Measurements from ENCODE around the gene PEX3.

PEX3 gene

GRCh38 chr6:143510991-143511891 lies 60.6 kb downstream of the PEX3 start, which contains the start of gene FUCA2:
Gene FUCA2 (minus strand): TSS chr6:143511720. CDS start chr6:143511634, 86 bp downstream.
- peak within 1 kb of the TSS; percentile 67 for H3K23ac ChIP-seq (ENCODE audit: low read length)
- H3K4ac ChIP-seq (ENCODE audit: low read depth, low read length), result peak within 1 kb of the TSS; percentile 56
- no peak within 1 kb of the TSS for H2BK15ac ChIP-seq (replicated peaks; ENCODE audit: low read depth)
- H3K36me3 ChIP-seq (ENCODE audit: control insufficient read depth, insufficient read depth, low read length), result peaks cover 3% of the 10 kb centered on the region
- H3K4me1 ChIP-seq (ENCODE audit: control insufficient read depth, low read depth, low read length), result no peaks in the 10 kb centered on the region
- H3K27me3 ChIP-seq (ENCODE audit: insufficient read depth, low read length, poor library complexity), result no peaks in the 10 kb centered on the region
- peak within 1 kb of the TSS; percentile 80 for H3K9ac ChIP-seq (ENCODE audit: low read length)
- no peaks in the 10 kb centered on the region for H3K79me1 ChIP-seq (ENCODE audit: low read length)
- H3K56ac ChIP-seq (ENCODE audit: low read length), result peak within 1 kb of the TSS; percentile 94
- peak within 1 kb of the TSS; percentile 63 for H3K4me3 ChIP-seq (ENCODE audit: low read length)
- peak within 1 kb of the TSS; percentile 43 for H4K8ac ChIP-seq (ENCODE audit: low read depth, low read length)
- no peaks in the 10 kb centered on the region for H3K79me2 ChIP-seq (ENCODE audit: control insufficient read depth, insufficient read depth, low read length)
- H3K4me2 ChIP-seq (ENCODE audit: low read length), result peak within 1 kb of the TSS; percentile 14
- peak within 1 kb of the TSS; percentile 56 for H2BK120ac ChIP-seq (ENCODE audit: low read depth, low read length)
- H4K5ac ChIP-seq (ENCODE audit: low read length), result peak within 1 kb of the TSS; percentile 77
- H3K27ac ChIP-seq (ENCODE audit: low read depth, low read length), result peak within 1 kb of the TSS; percentile 37
- no peak within 1 kb of the TSS for H2AK5ac ChIP-seq (ENCODE audit: low read length)
- peak; percentile 93 for DNase-seq
- no CpG with 5 or more reads among the region's 63 CpGs for WGBS (ENCODE audit: extremely low coverage, insufficient coverage, low lambda C conversion rate)
- peak within 1 kb of the TSS; percentile 51 for H3K18ac ChIP-seq (ENCODE audit: low read length)
- peak within 1 kb of the TSS; percentile 7 for H2BK5ac ChIP-seq (ENCODE audit: low read length)

- Histone ChIP-seq H2BK5ac (ENCODE audit: low read length) (no peak overlapping the region), H2BK120ac (ENCODE audit: low read depth, low read length) (no peak overlapping the region), H4K8ac (ENCODE audit: low read depth, low read length) (no peak overlapping the region), H3K79me1 (ENCODE audit: low read length) (no peaks in the 10 kb centered on the region), H3K4ac (ENCODE audit: low read depth, low read length) (no peak overlapping the region), H4K5ac (ENCODE audit: low read length) (no peak overlapping the region), H3K4me1 (ENCODE audit: control insufficient read depth, low read depth, low read length) (no peaks in the 10 kb centered on the region), H3K23ac (ENCODE audit: low read length) (no peak overlapping the region), H3K4me3 (ENCODE audit: low read length) (no peak overlapping the region), H3K18ac (ENCODE audit: low read length) (no peak overlapping the region), H3K9ac (ENCODE audit: low read length) (no peak overlapping the region), H3K79me2 (ENCODE audit: control insufficient read depth, insufficient read depth, low read length) (no peaks in the 10 kb centered on the region), H2AK5ac (ENCODE audit: low read length) (no peak overlapping the region), H3K4me2 (ENCODE audit: low read length) (no peak overlapping the region), H3K27me3 (ENCODE audit: insufficient read depth, low read length, poor library complexity) (no peaks in the 10 kb centered on the region), H3K56ac (ENCODE audit: low read length) (peak overlapping the region; percentile 5), H3K27ac (ENCODE audit: low read depth, low read length) (no peak overlapping the region), H3K36me3 (ENCODE audit: control insufficient read depth, insufficient read depth, low read length) (no peaks in the 10 kb centered on the region), H2BK15ac (replicated peaks; ENCODE audit: low read depth) (no peak overlapping the region)
- no CpG with 5 or more reads among the region's 4 CpGs for WGBS (ENCODE audit: extremely low coverage, insufficient coverage, low lambda C conversion rate)
- DNase-seq, result peak; percentile 74
Measured at GRCh38 chr6:143513410-143513809, 62.8 kb downstream of the PEX3 start.

- H4K5ac ChIP-seq (ENCODE audit: low read length), result no peak overlapping the region
- no peaks in the 10 kb centered on the region for H3K27me3 ChIP-seq (ENCODE audit: insufficient read depth, low read length, poor library complexity)
- no peak overlapping the region for H3K4me2 ChIP-seq (ENCODE audit: low read length)
- no peak overlapping the region for H2BK120ac ChIP-seq (ENCODE audit: low read depth, low read length)
- no peaks in the 10 kb centered on the region for H3K79me1 ChIP-seq (ENCODE audit: low read length)
- no peaks in the 10 kb centered on the region for H3K4me1 ChIP-seq (ENCODE audit: control insufficient read depth, low read depth, low read length)
- H3K56ac ChIP-seq (ENCODE audit: low read length), result no peak overlapping the region
- no peak overlapping the region for H3K9ac ChIP-seq (ENCODE audit: low read length)
- no peak overlapping the region for H2AK5ac ChIP-seq (ENCODE audit: low read length)
- no peak overlapping the region for H3K4ac ChIP-seq (ENCODE audit: low read depth, low read length)
- no peak overlapping the region for H2BK5ac ChIP-seq (ENCODE audit: low read length)
- H3K27ac ChIP-seq (ENCODE audit: low read depth, low read length), result no peak overlapping the region
- no peak overlapping the region for H2BK15ac ChIP-seq (replicated peaks; ENCODE audit: low read depth)
- WGBS (ENCODE audit: extremely low coverage, insufficient coverage, low lambda C conversion rate), result no CpG with 5 or more reads among the region's 12 CpGs
- DNase-seq, result no peak
- no peaks in the 10 kb centered on the region for H3K36me3 ChIP-seq (ENCODE audit: control insufficient read depth, insufficient read depth, low read length)
- H3K18ac ChIP-seq (ENCODE audit: low read length), result no peak overlapping the region
- no peak overlapping the region for H4K8ac ChIP-seq (ENCODE audit: low read depth, low read length)
- no peak overlapping the region for H3K4me3 ChIP-seq (ENCODE audit: low read length)
- no peak overlapping the region for H3K23ac ChIP-seq (ENCODE audit: low read length)
- H3K79me2 ChIP-seq (ENCODE audit: control insufficient read depth, insufficient read depth, low read length), result no peaks in the 10 kb centered on the region
Measured at GRCh38 chr6:143515061-143515760, 64.6 kb downstream of the PEX3 start.

GRCh38 chr6:143515766-143516355 lies 65.3 kb downstream of the PEX3 start:
- H2BK15ac ChIP-seq (replicated peaks; ENCODE audit: low read depth), result no peak overlapping the region
- no peak overlapping the region for H3K9ac ChIP-seq (ENCODE audit: low read length)
- DNase-seq, result no peak
- no peak overlapping the region for H4K5ac ChIP-seq (ENCODE audit: low read length)
- H3K79me2 ChIP-seq (ENCODE audit: control insufficient read depth, insufficient read depth, low read length), result no peaks in the 10 kb centered on the region
- H3K27ac ChIP-seq (ENCODE audit: low read depth, low read length), result no peak overlapping the region
- H3K56ac ChIP-seq (ENCODE audit: low read length), result no peak overlapping the region
- no peak overlapping the region for H3K18ac ChIP-seq (ENCODE audit: low read length)
- H2BK5ac ChIP-seq (ENCODE audit: low read length), result no peak overlapping the region
- H4K8ac ChIP-seq (ENCODE audit: low read depth, low read length), result no peak overlapping the region
- no peak overlapping the region for H2AK5ac ChIP-seq (ENCODE audit: low read length)
- no peak overlapping the region for H3K23ac ChIP-seq (ENCODE audit: low read length)
- no peak overlapping the region for H3K4ac ChIP-seq (ENCODE audit: low read depth, low read length)
- no peaks in the 10 kb centered on the region for H3K4me1 ChIP-seq (ENCODE audit: control insufficient read depth, low read depth, low read length)
- H2BK120ac ChIP-seq (ENCODE audit: low read depth, low read length), result no peak overlapping the region
- no peaks in the 10 kb centered on the region for H3K79me1 ChIP-seq (ENCODE audit: low read length)
- no peak overlapping the region for H3K4me2 ChIP-seq (ENCODE audit: low read length)
- no peaks in the 10 kb centered on the region for H3K27me3 ChIP-seq (ENCODE audit: insufficient read depth, low read length, poor library complexity)
- H3K36me3 ChIP-seq (ENCODE audit: control insufficient read depth, insufficient read depth, low read length), result no peaks in the 10 kb centered on the region
- no CpG with 5 or more reads among the region's 7 CpGs for WGBS (ENCODE audit: extremely low coverage, insufficient coverage, low lambda C conversion rate)
- no peak overlapping the region for H3K4me3 ChIP-seq (ENCODE audit: low read length)

- H3K4me2 ChIP-seq (ENCODE audit: low read length), result no peak overlapping the region
- no peak for DNase-seq
- H2AK5ac ChIP-seq (ENCODE audit: low read length), result no peak overlapping the region
- no peak overlapping the region for H2BK15ac ChIP-seq (replicated peaks; ENCODE audit: low read depth)
- H2BK120ac ChIP-seq (ENCODE audit: low read depth, low read length), result no peak overlapping the region
- no peaks in the 10 kb centered on the region for H3K36me3 ChIP-seq (ENCODE audit: control insufficient read depth, insufficient read depth, low read length)
- no peak overlapping the region for H3K9ac ChIP-seq (ENCODE audit: low read length)
- H3K4me3 ChIP-seq (ENCODE audit: low read length), result no peak overlapping the region
- no peaks in the 10 kb centered on the region for H3K79me1 ChIP-seq (ENCODE audit: low read length)
- no peak overlapping the region for H3K27ac ChIP-seq (ENCODE audit: low read depth, low read length)
- no CpG with 5 or more reads among the region's 2 CpGs for WGBS (ENCODE audit: extremely low coverage, insufficient coverage, low lambda C conversion rate)
- no peak overlapping the region for H3K18ac ChIP-seq (ENCODE audit: low read length)
- H3K4ac ChIP-seq (ENCODE audit: low read depth, low read length), result no peak overlapping the region
- no peaks in the 10 kb centered on the region for H3K27me3 ChIP-seq (ENCODE audit: insufficient read depth, low read length, poor library complexity)
- no peak overlapping the region for H3K23ac ChIP-seq (ENCODE audit: low read length)
- no peaks in the 10 kb centered on the region for H3K79me2 ChIP-seq (ENCODE audit: control insufficient read depth, insufficient read depth, low read length)
- no peak overlapping the region for H4K5ac ChIP-seq (ENCODE audit: low read length)
- H4K8ac ChIP-seq (ENCODE audit: low read depth, low read length), result no peak overlapping the region
- H2BK5ac ChIP-seq (ENCODE audit: low read length), result no peak overlapping the region
- no peak overlapping the region for H3K56ac ChIP-seq (ENCODE audit: low read length)
- no peaks in the 10 kb centered on the region for H3K4me1 ChIP-seq (ENCODE audit: control insufficient read depth, low read depth, low read length)
Measured at GRCh38 chr6:143516690-143517446, 66.3 kb downstream of the PEX3 start.

Measured in mesendoderm (in vitro differentiated cells).